Adrenal gland (tissue), 12 donors: ENCODE measurements around the gene DEK. TPM values are rescaled to one million over a fixed set of nuclear protein-coding genes. Genes with fewer than 3 reads are reported as not detected.

Experiments
- DNase-seq, 7 donors: peaks; one replicate each; pipeline ENCODE4 v3.0.0-alpha.2; 2019 to 2020
- H3K27ac ChIP-seq, 5 donors: fragments of 200-600 bp; sonication (generic) in 4 of 5; 1 replicate in 3 of 5; 2 replicates in 2 of 5; pipeline versions ENCODE4 v1.5.1 to v1.8.0; 2016 to 2020; ENCODE audit warnings: mild to moderate bottlenecking in 1 of 5
- H3K27me3 ChIP-seq: fragments of 200-600 bp; 2 replicates; pipeline ENCODE4 v1.8.0; 2021
- H3K36me3 ChIP-seq, 2 donors: fragments of 200-600 bp; replicated peaks in 1 of 2; 1 replicate in 1 of 2; 2 replicates in 1 of 2; pipeline versions ENCODE4 v1.5.1 to v1.8.0; 2018 to 2022
- H3K4me1 ChIP-seq, 2 donors: fragments of 200-600 bp; replicated peaks in 1 of 2; 1 replicate in 1 of 2; 2 replicates in 1 of 2; pipeline versions ENCODE4 v1.5.1 to v1.8.0; 2018 to 2021
- H3K4me3 ChIP-seq, 4 donors: fragments of 200-600 bp; sonication (generic) in 3 of 4; one replicate each; pipeline ENCODE4 v1.5.1; 2016 to 2018
- H3K9me3 ChIP-seq, 3 donors: fragments of 200-600 bp; sonication (generic) in 1 of 3; replicated peaks in 1 of 3; 1 replicate in 2 of 3; 2 replicates in 1 of 3; pipeline versions ENCODE4 v1.5.1 to v1.8.0; 2016 to 2021
- POLR2A ChIP-seq, 2 donors: fragments of 450-650 bp; IDR thresholded peaks; one replicate each; pipeline ENCODE4 v1.6.1; 2017; ENCODE audit warnings: antibody characterized with exemption in 2 of 2, mild to moderate bottlenecking in 2 of 2, moderate library complexity in 1 of 2
- WGBS, 4 donors: extraction: QIAGEN DNeasy Blood & Tissue Kit in 2 of 4; methylation state at CpG; one replicate each; pipeline versions ENCODE4 v1.1.5 to v1.1.7; 2013 to 2017; 5-methylcytosine and 5-hydroxymethylcytosine counted together
- intact Hi-C, 2 donors: fragments of 100-400 bp; cut with DNase I; formaldehyde crosslinking; loops; one replicate each; pipeline versions ENCODE4 v1.14.1 to v1.15.0; 2022 to 2023
- polyA plus RNA-seq, 3 donors: library from polyadenylated mRNA; stranded (reverse); fragments of 200-250 nt in 2 of 3; fragments of 350-450 nt in 1 of 3; fragmentation: Illumina TruSeq in 1 of 3; extraction: RNeasy Lipid Tissue Mini Kit (QIAGEN cat#74804) in 1 of 3; gene quantifications; one replicate each; pipeline ENCODE4 v1.2.3, GENCODE V29; 2013 to 2014
- total RNA-seq, 9 donors: library from RNA; depleted of rRNA in 4 of 9; stranded (reverse); fragments of >200 nt in 4 of 9; fragments of 120-200 nt in 1 of 9; fragmentation: NEBNext Ultra II Directional in 1 of 9; extraction: Animal tissue kit (Norgen Biotek cat#: 25700) in 1 of 9; gene quantifications; one replicate each; pipeline versions ENCODE4 v1.1.0 to v1.2.4, GENCODE V29; 2013 to 2023
- TF ChIP-seq, protein P1 (sequence below), 6 experiments: fragments of 450-650 bp in 4 of 6; fragments of 200-600 bp in 2 of 6; sonication (generic) in 1 of 6; IDR thresholded peaks; 1 replicate in 5 of 6; 2 replicates in 1 of 6; pipeline versions ENCODE4 v1.5.1 to v1.8.0; 2016 to 2021; ENCODE audit warnings: antibody characterized with exemption in 6 of 6, mild to moderate bottlenecking in 2 of 6, moderate library complexity in 1 of 6
- donor health status: healthy with polysubstance abuse.
- donor health status: Bipolar disorder and iron deficiency.
- donor health status: DM: yes; HTN: yes; CAD: no.
- donor health status: DM: no; HTN: no; CAD: no.
- donor health status: DM: no; HTN: no; CAD: no.
- donor health status: DM: yes; HTN: yes; CAD: no.

Gene DEK
- total and polyA plus RNA-seq, 12 donors = 15.7 to 103 (median 61.3) TPM

DNA sequence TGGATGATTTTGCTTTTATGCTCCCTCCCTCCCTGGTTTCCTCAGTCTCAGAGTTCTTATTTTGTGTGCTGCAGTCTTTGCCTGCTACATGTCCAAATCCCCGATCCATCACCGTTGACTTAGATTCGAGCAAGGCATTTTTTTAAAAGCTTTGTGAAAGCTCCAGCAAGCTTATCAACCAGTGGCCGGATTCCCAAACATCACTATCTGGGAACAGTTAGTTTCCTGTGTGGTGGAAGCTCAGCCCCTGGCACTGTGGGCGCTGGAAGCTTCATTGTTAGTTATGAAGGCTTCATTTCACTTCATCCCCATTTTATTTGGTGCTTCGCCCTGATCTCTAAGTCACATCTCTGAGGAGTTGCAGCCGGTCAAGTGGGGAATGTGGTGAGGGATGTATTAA is 44.7 kb downstream of the DEK start:
- WGBS, 4 donors = 80 to 90% (median 84%) methylated on average over 7 of the region's 7 CpGs
- Histone ChIP-seq H3K4me1 (no peaks in the 10 kb centered on the region), H3K4me3 (no peak overlapping the region), H3K36me3 (peaks cover 0 to 13% of the 10 kb centered on the region in 2 donors), H3K9me3 (no peaks in the 10 kb centered on the region), H3K27me3 (no peaks in the 10 kb centered on the region), H3K27ac (no peak overlapping the region)
- intact Hi-C loops = no loop called here
- no peak for DNase-seq
- TF ChIP-seq, protein P1, sequence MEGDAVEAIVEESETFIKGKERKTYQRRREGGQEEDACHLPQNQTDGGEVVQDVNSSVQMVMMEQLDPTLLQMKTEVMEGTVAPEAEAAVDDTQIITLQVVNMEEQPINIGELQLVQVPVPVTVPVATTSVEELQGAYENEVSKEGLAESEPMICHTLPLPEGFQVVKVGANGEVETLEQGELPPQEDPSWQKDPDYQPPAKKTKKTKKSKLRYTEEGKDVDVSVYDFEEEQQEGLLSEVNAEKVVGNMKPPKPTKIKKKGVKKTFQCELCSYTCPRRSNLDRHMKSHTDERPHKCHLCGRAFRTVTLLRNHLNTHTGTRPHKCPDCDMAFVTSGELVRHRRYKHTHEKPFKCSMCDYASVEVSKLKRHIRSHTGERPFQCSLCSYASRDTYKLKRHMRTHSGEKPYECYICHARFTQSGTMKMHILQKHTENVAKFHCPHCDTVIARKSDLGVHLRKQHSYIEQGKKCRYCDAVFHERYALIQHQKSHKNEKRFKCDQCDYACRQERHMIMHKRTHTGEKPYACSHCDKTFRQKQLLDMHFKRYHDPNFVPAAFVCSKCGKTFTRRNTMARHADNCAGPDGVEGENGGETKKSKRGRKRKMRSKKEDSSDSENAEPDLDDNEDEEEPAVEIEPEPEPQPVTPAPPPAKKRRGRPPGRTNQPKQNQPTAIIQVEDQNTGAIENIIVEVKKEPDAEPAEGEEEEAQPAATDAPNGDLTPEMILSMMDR (IDR thresholded peaks at IDR 0.05) = no peak
- TF ChIP-seq POLR2A (IDR thresholded peaks at IDR 0.05) = no peak

DNA sequence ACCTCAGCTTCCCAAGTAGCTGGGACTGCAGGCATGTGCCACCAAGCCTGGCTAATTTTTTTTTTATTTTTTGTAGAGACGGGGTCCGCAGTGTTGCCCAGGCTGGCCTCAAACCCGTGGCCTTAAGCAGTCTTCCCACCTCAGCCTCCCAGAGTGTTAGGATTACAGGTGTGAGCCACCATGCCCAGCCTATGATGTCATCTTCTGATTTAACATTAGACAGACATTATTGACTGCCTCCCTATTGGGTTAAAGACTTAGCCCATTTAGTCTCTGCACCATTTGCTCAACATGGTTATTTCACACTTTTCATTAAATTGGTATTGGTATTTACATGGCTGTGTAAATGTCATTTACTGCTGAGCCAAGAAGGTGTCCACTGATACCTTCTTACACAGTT is 46.1 kb downstream of the DEK start:
- WGBS, 4 donors = 93 to 100% (median 98%) methylated on average over 2 to 3 of the region's 3 CpGs
- no peak for DNase-seq
- Histone ChIP-seq H3K27me3 (no peaks in the 10 kb centered on the region), H3K4me1 (no peaks in the 10 kb centered on the region), H3K27ac (no peak overlapping the region), H3K4me3 (no peak overlapping the region), H3K36me3 (peaks cover 0 to 9% of the 10 kb centered on the region in 2 donors), H3K9me3 (no peaks in the 10 kb centered on the region)
- TF ChIP-seq, protein P1 (IDR thresholded peaks at IDR 0.05) = no peak
- intact Hi-C loops = no loop called here

DNA sequence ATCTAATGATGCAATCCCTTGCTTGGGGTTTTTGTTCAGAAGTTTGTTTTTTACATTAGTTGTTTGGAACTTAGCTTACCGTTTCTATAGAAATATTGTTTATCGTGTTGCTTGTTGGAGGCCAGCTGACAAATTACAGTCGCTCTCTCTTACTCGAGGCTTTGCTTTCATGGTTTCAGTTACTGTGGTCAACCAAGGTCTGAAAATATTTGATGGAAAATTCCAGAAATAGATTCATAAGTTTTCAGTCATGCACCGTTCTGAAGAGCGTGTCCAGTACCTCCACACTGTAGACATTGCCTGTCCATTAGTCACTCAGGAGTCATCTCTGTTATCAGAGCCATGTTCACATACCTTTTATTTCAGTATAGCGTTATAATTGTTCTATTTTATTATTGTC is 47.9 kb downstream of the DEK start:
- WGBS, 4 donors = 80 to 90% (median 87%) methylated on average over 7 of the region's 7 CpGs
- no peak for TF ChIP-seq POLR2A (IDR thresholded peaks at IDR 0.05)
- TF ChIP-seq, protein P1 (IDR thresholded peaks at IDR 0.05) = no peak
- H3K36me3 ChIP-seq = peaks cover 0 to 3% of the 10 kb centered on the region in 2 donors
- no peak overlapping the region for H3K27ac ChIP-seq
- DNase-seq = no peak
- no peaks in the 10 kb centered on the region for H3K4me1 ChIP-seq
- no peaks in the 10 kb centered on the region for H3K27me3 ChIP-seq
- H3K9me3 ChIP-seq = no peaks in the 10 kb centered on the region
- H3K4me3 ChIP-seq = no peak overlapping the region
- intact Hi-C loops = no loop called here

DNA sequence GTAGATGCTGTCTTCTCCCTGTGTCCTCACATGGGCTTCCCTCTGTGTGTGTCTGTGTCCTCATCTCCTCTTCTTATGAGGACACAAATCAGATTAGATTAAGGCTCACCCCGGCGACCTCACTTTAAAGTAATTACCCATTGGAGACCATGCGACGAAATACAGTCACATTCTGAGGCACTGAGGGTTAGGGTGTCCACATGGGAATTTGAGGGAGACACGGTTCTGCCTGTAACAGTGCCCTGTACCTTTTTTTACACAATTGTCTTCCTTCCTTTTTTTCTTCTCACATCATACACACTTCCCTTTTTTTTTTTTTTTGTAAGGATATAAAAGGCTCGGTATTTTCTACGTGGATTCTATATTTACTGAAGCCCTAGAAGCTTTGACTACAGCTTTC is 48.9 kb downstream of the DEK start:
- Histone ChIP-seq H3K27me3 (no peaks in the 10 kb centered on the region), H3K9me3 (no peaks in the 10 kb centered on the region), H3K36me3 (peaks cover 0 to 3% of the 10 kb centered on the region in 2 donors), H3K27ac (no peak overlapping the region), H3K4me3 (no peak overlapping the region), H3K4me1 (no peaks in the 10 kb centered on the region)
- intact Hi-C loops = no loop called here
- 77 to 84% (median 80%) methylated on average over 7 of the region's 7 CpGs for WGBS, 4 donors
- TF ChIP-seq, protein P1 (IDR thresholded peaks at IDR 0.05) = no peak
- TF ChIP-seq POLR2A (IDR thresholded peaks at IDR 0.05) = no peak
- no peak for DNase-seq
